ENCODE data around the gene CXCL14.

DNA sequence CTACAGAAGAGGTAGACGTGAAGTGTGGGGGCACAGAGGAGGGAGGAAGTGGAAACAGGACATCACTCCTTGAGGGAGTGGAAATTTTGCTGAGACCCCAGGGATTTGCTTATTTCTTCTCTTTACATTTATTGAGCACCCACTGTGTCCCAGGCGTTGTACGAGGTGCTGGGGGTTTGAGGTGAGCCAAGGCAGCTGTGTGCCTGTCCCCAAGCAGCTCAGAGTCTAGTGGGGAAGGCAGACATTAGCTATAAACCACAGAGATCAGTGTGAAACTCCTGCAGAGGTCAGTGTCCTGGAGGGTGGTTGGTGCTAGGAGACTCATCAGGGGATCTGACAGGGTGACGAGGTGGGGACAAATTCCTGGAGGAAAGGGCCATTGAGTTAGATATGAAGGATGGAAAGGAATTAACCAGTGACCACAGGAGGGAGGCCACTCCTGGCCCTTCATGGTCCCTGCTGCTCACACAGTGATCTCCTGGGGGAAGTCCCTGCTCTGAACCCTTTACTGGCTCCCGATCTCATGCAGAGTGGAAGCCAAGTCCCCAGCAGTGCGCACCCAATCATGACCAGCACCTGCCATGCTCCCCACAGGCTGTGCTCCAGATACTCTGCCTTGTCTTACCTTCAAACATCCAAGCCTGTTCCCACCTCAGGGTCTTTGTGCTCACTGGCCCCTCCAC is 3.4 kb upstream of the CXCL14 start:
- no peak for TF ChIP-seq CTCF (IDR thresholded peaks at IDR 0.05)
- no peak for TF ChIP-seq POLR2A (IDR thresholded peaks at IDR 0.05)

Measured in adrenal gland (tissue), 5 donors.